Measurements from ENCODE around the gene TLL1. TPM values are rescaled to one million over a fixed set of nuclear protein-coding genes. Genes with fewer than 3 reads are reported as not detected.

Gene TLL1
- total and polyA plus RNA-seq, 2 donors (not counting 3 experiments of a cell fraction or from before 2014, with no cell fraction given), result 0.41 to 1.4 TPM

GRCh38 chr4:166144607-166145006 is 271.6 kb downstream of the TLL1 start:
- DNase-seq (ENCODE audit: low read depth, low spot score), result no peak
- dilution Hi-C loops (cut with MboI; ENCODE audit: extremely low pct_ligation_motif_present, low sequenced_read_pairs) (no loop called here), intact Hi-C loops (cut with micrococcal nuclease) (no loop called here)
- H3K4me2 ChIP-seq (ENCODE audit: insufficient read depth, low read length), result no peak overlapping the region
- no peak overlapping the region for H3K4me3 ChIP-seq (replicated peaks in 1 of 3; ENCODE audit: insufficient read depth in 1 of 3, low read depth in 1 of 3, low read length in 3 of 3)
- no peaks in the 10 kb centered on the region for H3K4me1 ChIP-seq (ENCODE audit: control insufficient read depth, extremely low read depth, insufficient read depth, low read length)
- POLR2A ChIA-PET, result no interaction called here
- H3K36me3 ChIP-seq (ENCODE audit: control insufficient read depth in 2 of 2, extremely low read depth in 1 of 2, insufficient read depth in 2 of 2, low read length in 2 of 2), result no peaks in the 10 kb centered on the region
- TF ChIP-seq CTCF (IDR thresholded peaks at IDR 0.05; ENCODE audit: extremely low read depth in 1 of 2, insufficient read depth in 1 of 2, low read depth in 1 of 2, low read length in 2 of 2) (no peak), MAX (IDR thresholded peaks at IDR 0.05; ENCODE audit: insufficient read depth, insufficient read length) (no peak), GATA2 (IDR thresholded peaks at IDR 0.05; ENCODE audit: insufficient read depth, insufficient read length, low read depth, low read length) (no peak), EZH2 (IDR thresholded peaks at IDR 0.05; ENCODE audit: borderline replicate concordance, low read depth, low read length, severe bottlenecking) (no peak), MYC (IDR thresholded peaks at IDR 0.05; ENCODE audit: low read depth, low read length) (no peak), JUN (IDR thresholded peaks at IDR 0.05; ENCODE audit: borderline replicate concordance, insufficient read depth, insufficient read length, low read depth) (no peak), FOS (IDR thresholded peaks at IDR 0.05; ENCODE audit: borderline replicate concordance, insufficient read depth, low read length) (no peak), POLR2AphosphoS5 (IDR thresholded peaks at IDR 0.05; ENCODE audit: insufficient read depth, low read depth, low read length) (no peak), POLR2A (IDR thresholded peaks at IDR 0.05; ENCODE audit: low read depth, low read length) (no peak)
- no peaks in the 10 kb centered on the region for H4K20me1 ChIP-seq (replicated peaks; ENCODE audit: control insufficient read depth, extremely low read depth, insufficient read depth, low read length)
- no peaks in the 10 kb centered on the region for H3K9me3 ChIP-seq (replicated peaks; ENCODE audit: control insufficient read depth, insufficient read depth, low read length)
- CTCF ChIA-PET, result interaction anchor here (1.0 kb wide), 1 partner anchor 22 kb away, joined by 3 read pairs; no protein-coding TSS in a partner anchor
- no peak for FAIRE-seq
- H2AFZ ChIP-seq (ENCODE audit: low read depth, low read length), result no peak overlapping the region
- H3K9ac ChIP-seq (replicated peaks; ENCODE audit: extremely low read depth, insufficient read depth, low read length), result no peak overlapping the region
- H3K9me1 ChIP-seq (replicated peaks; ENCODE audit: control insufficient read depth, extremely low read depth, insufficient read depth, low read length), result no peaks in the 10 kb centered on the region
- BruUV-seq (replicated peaks), result no TSS peak
- H3K27ac ChIP-seq (ENCODE audit: insufficient read depth, low read depth, low read length), result no peak overlapping the region
- H3K27me3 ChIP-seq (ENCODE audit: control insufficient read depth in 2 of 2, insufficient read depth in 2 of 2, low read length in 2 of 2), result peaks cover 0 to 1% of the 10 kb centered on the region in 2 experiments
- H3K79me2 ChIP-seq (ENCODE audit: control insufficient read depth, insufficient read depth, low read length), result no peaks in the 10 kb centered on the region

Data from endothelial cell of umbilical vein (primary cell).